GM18519 (cell line): ENCODE measurements around the gene LRRC8A.
"Not testable (repeated sequence)": the region's sequence is repeated elsewhere in the genome, so short reads cannot be mapped to it uniquely, and the experiment has no call there.

Source experiments
- ATAC-seq: cut with Tn5 transposase; IDR thresholded peaks from one replicate; pipeline ENCODE4 v1.9.1; 2021; ENCODE audit warnings: mild to moderate bottlenecking, moderate library complexity; ENCODE audit not compliant: unreplicated experiment, low FRiP score

The LRRC8A gene

GRCh38 chr9:128947277-128947526, 65.3 kb downstream of the LRRC8A start:
- peak; percentile 17 for ATAC-seq

DNA sequence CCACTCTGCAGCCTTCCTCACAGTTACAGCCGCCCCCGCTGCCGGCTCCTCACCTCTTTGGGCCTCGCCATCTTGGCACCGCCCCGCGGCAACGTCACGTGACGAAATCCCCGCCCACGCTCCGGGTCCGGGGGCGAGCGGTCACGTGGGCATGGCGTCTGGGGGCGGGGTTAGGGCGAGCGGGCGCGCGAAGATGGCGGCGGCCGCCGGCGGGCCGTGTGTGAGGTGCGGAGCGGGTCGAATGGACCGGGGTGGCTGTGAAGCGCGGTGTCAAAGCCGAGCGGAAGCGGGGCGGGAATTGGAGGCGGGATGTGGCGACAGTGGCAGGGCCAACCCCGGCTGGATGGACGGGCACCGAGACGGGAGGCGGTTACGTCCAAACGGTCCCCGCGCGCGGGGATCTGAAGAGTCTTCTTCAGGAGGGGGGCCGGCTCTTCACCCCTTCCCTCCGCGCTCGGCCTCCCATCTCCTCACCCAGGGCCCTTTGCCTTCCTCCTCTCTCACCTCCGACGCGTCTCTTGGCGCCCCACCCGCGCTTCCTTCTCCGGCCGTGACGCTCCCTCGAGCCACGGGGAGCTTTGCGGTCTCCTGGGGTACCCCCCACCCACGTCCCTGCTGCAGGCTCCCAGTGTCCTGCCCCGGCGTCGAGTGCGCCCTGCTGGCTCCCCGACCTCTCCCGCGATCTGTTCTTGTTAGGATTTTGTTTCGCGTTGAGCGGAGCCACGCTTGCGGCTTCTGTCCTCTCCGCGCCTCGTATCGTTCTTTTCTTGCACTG, 65.8 kb downstream of the LRRC8A start, which contains the start of the genes DOLK and NUP188:
TSS of gene DOLK (minus strand) at position 77 of the 775 bp plus-strand sequence. CDS start 300 bp downstream, outside the sequence.
TSS of gene NUP188 (plus strand) at position 173 of the 775 bp plus-strand sequence. CDS start at position 194, 21 bp downstream.
- peak; percentile 61 for ATAC-seq

DNA sequence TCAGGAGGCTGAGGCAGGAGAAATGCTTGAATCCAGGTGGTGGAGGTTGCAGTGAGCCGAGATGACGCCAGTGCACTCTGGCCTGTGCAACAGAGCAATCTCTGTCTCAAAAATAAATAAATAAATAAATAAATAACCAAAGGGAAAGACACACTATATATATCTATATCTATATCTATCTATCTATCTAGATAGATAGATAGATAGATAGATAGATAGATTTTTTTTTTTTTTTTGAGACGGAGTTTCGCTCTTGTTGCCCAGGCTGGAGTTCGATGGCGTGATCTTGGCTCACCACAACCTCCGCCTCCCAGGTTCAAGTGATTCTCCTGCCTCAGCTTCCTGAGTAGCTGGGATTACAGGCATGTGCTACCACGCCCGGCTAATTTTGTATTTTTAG, 79.5 kb downstream of the LRRC8A start:
- not testable (repeated sequence) for ATAC-seq
